ENCODE results near the gene STK24.

- TF ChIP-seq RARB (CRISPR knock-in tag; IDR thresholded peaks at IDR 0.05) (no peak), ZNF8 (CRISPR knock-in tag; IDR thresholded peaks at IDR 0.05) (no peak), ZC3H10 (CRISPR knock-in tag; IDR thresholded peaks at IDR 0.05) (no peak), ZFP3 (CRISPR knock-in tag; IDR thresholded peaks at IDR 0.05) (no peak), GLIS3 (CRISPR knock-in tag; IDR thresholded peaks at IDR 0.05) (no peak), CREB5 (CRISPR knock-in tag; IDR thresholded peaks at IDR 0.05; ENCODE audit: low read depth) (no peak), ZNF70 (CRISPR knock-in tag; IDR thresholded peaks at IDR 0.05) (no peak)
Observed at GRCh38 chr13:98401934-98402333, 175.0 kb downstream of the STK24 start.
